Testis (tissue), 3 donors: ENCODE results near the gene VAPB. TPM values are rescaled to one million over a fixed set of nuclear protein-coding genes. Genes with fewer than 3 reads are reported as not detected.

ENCODE experiments used
- DNase-seq: peaks from one replicate; pipeline ENCODE4 v3.0.0-alpha.2; 2019
- H3K27ac ChIP-seq, 2 donors: fragments of 200-600 bp; sonication (generic); one replicate each; pipeline ENCODE4 v1.5.1; 2019
- H3K27me3 ChIP-seq: fragments of 200-600 bp; sonication (generic); one replicate; pipeline ENCODE4 v1.5.1; 2019
- H3K36me3 ChIP-seq: fragments of 200-600 bp; sonication (generic); one replicate; pipeline ENCODE4 v1.5.1; 2017; ENCODE audit warnings: low read depth; ENCODE audit errors: missing control alignments
- H3K4me1 ChIP-seq: fragments of 200-600 bp; sonication (generic); one replicate; pipeline ENCODE4 v1.5.1; 2019
- H3K4me3 ChIP-seq, 2 donors: fragments of 200-600 bp; sonication (generic); one replicate each; pipeline ENCODE4 v1.5.1; 2017 to 2019
- H3K9me3 ChIP-seq: fragments of 200-600 bp; sonication (generic); one replicate; pipeline ENCODE4 v1.5.1; 2017
- CTCF ChIP-seq, 3 experiments: fragments of 450-650 bp in 2 of 3; fragments of 200-600 bp in 1 of 3; sonication (generic) in 1 of 3; IDR thresholded peaks; one replicate each; pipeline ENCODE4 v1.5.1; 2016 to 2019; ENCODE audit warnings: antibody characterized with exemption in 3 of 3, mild to moderate bottlenecking in 2 of 3, moderate library complexity in 1 of 3
- POLR2A ChIP-seq: fragments of 450-650 bp; IDR thresholded peaks from one replicate; pipeline ENCODE4 v1.6.1; 2017; ENCODE audit warnings: antibody characterized with exemption, mild to moderate bottlenecking, moderate library complexity
- WGBS, 2 donors: methylation state at CpG; one replicate each; pipeline ENCODE4 v1.1.5; 2018; 5-methylcytosine and 5-hydroxymethylcytosine counted together
- intact Hi-C: fragments of 100-400 bp; cut with DNase I; formaldehyde crosslinking; loops from one replicate; pipeline ENCODE4 v1.15.1; 2023; ENCODE audit warnings: low total_unique reads
- polyA plus RNA-seq: library from polyadenylated mRNA; stranded (reverse); fragments of 350-450 nt; fragmentation: Illumina TruSeq; extraction: RNeasy Lipid Tissue Mini Kit (QIAGEN cat#74804); gene quantifications from one replicate; pipeline ENCODE4 v1.2.3, GENCODE V29; 2014; ENCODE audit warnings: low read depth, low replicate concordance; ENCODE audit not compliant: insufficient read depth
- total RNA-seq, 2 donors: library from RNA; depleted of rRNA; stranded (reverse); fragments of >200 nt; gene quantifications; one replicate each; pipeline ENCODE4 v1.2.3, GENCODE V29; 2016

The VAPB gene
- total and polyA plus RNA-seq, 3 donors from 2014 or later: 23.5 to 31.4 (median 23.8) TPM

- DNase-seq: no peak
- Histone ChIP-seq H3K27me3 (no peaks in the 10 kb centered on the region), H3K36me3 (no peaks in the 10 kb centered on the region), H3K27ac (no peak overlapping the region), H3K4me1 (no peaks in the 10 kb centered on the region), H3K4me3 (no peak overlapping the region), H3K9me3 (no peaks in the 10 kb centered on the region)
- TF ChIP-seq CTCF (IDR thresholded peaks at IDR 0.05) (no peak), POLR2A (no peak)
- intact Hi-C loops: no loop called here
- 80 to 89% methylated on average over 4 of the region's 4 CpGs for WGBS, 2 donors
Measured at GRCh38 chr20:58492795-58493524, 103.9 kb downstream of the VAPB start.

GRCh38 chr20:58494923-58495622, 106.0 kb downstream of the VAPB start:
- no peaks in the 10 kb centered on the region for H3K36me3 ChIP-seq
- DNase-seq: no peak
- 94 to 96% methylated on average over 13 of the region's 13 CpGs for WGBS, 2 donors
- H3K4me1 ChIP-seq: no peaks in the 10 kb centered on the region
- TF ChIP-seq CTCF (IDR thresholded peaks at IDR 0.05): no peak
- no peak for TF ChIP-seq POLR2A
- H3K4me3 ChIP-seq: no peak overlapping the region
- intact Hi-C loops: no loop called here
- H3K27ac ChIP-seq: no peak overlapping the region
- no peaks in the 10 kb centered on the region for H3K27me3 ChIP-seq
- no peaks in the 10 kb centered on the region for H3K9me3 ChIP-seq

GRCh38 chr20:58495623-58496428, 106.8 kb downstream of the VAPB start:
- no peak for DNase-seq
- H3K4me1 ChIP-seq: no peaks in the 10 kb centered on the region
- no peak for TF ChIP-seq CTCF (IDR thresholded peaks at IDR 0.05)
- TF ChIP-seq POLR2A: no peak
- H3K27me3 ChIP-seq: no peaks in the 10 kb centered on the region
- no peaks in the 10 kb centered on the region for H3K36me3 ChIP-seq
- WGBS, 2 donors: 88 to 91% methylated on average over 6 to 15 of the region's 15 CpGs
- intact Hi-C loops: no loop called here
- no peak overlapping the region for H3K4me3 ChIP-seq
- H3K27ac ChIP-seq: no peak overlapping the region
- no peaks in the 10 kb centered on the region for H3K9me3 ChIP-seq

GRCh38 chr20:58496429-58496769, 107.4 kb downstream of the VAPB start:
- TF ChIP-seq POLR2A: no peak
- TF ChIP-seq CTCF (IDR thresholded peaks at IDR 0.05): no peak

More at GRCh38 chr20:58496429-58496769, 107.4 kb downstream of the VAPB start:
- H3K4me3 ChIP-seq: no peak overlapping the region
- H3K36me3 ChIP-seq: no peaks in the 10 kb centered on the region
- H3K27me3 ChIP-seq: no peaks in the 10 kb centered on the region
- 98 to 100% methylated on average over 6 of the region's 6 CpGs for WGBS, 2 donors
- no peak overlapping the region for H3K27ac ChIP-seq
- no peaks in the 10 kb centered on the region for H3K9me3 ChIP-seq
- no peaks in the 10 kb centered on the region for H3K4me1 ChIP-seq
- intact Hi-C loops: no loop called here
- no peak for DNase-seq
